ENCODE data around the gene CPLX1. TPM values are rescaled to one million over a fixed set of nuclear protein-coding genes. Genes with fewer than 3 reads are reported as not detected.

Gene CPLX1
- total RNA-seq, 1 experiment from 2014 or later = 14.5 TPM

GRCh38 chr4:793093-793861 lies 32.7 kb downstream of the CPLX1 start:
- Histone ChIP-seq H3K27ac (ENCODE audit: low read depth, low read length) (no peak overlapping the region), H2AFZ (ENCODE audit: low read depth, low read length, poor library complexity, severe bottlenecking) (no peak overlapping the region), H3K9ac (ENCODE audit: low read length) (no peak overlapping the region), H3K4me3 (replicated peaks in 1 of 2; ENCODE audit: low read depth in 1 of 2, low read length in 2 of 2) (no peak overlapping the region), H3K4me2 (ENCODE audit: low read length) (no peak overlapping the region), H3K4me1 (ENCODE audit: control insufficient read depth in 1 of 2, insufficient read depth in 2 of 2, low read length in 2 of 2) (peaks cover 1 to 2% of the 10 kb centered on the region in 2 experiments; a peak in 3 of 4 replicates), H4K20me1 (ENCODE audit: insufficient read depth) (no peaks in the 10 kb centered on the region), H3K36me3 (ENCODE audit: control insufficient read depth in 1 of 2, insufficient read depth in 2 of 2, low read length in 2 of 2) (no peaks in the 10 kb centered on the region), H3K79me2 (ENCODE audit: insufficient read depth, low read length) (no peaks in the 10 kb centered on the region), H3K27me3 (ENCODE audit: insufficient read depth, low read length) (no peaks in the 10 kb centered on the region), H3K9me2 (ENCODE audit: insufficient read depth) (no peaks in the 10 kb centered on the region), H3K9me3 (ENCODE audit: control insufficient read depth in 1 of 2, insufficient read depth in 1 of 2, low read depth in 1 of 2, low read length in 2 of 2) (no peaks in the 10 kb centered on the region)
- intact Hi-C loops (cut with micrococcal nuclease) = no loop called here
- no TSS peak for BruUV-seq (replicated peaks)
- no peak for DNase-seq (ENCODE audit: low read depth, low spot score)
- ATAC-seq = peak; percentile 19; the same call in 1 of the 2 replicates
- ChIA-PET POLR2A (no interaction called here), RAD21 (ENCODE audit: low non-redundant PET in 1 of 2, low total read pairs in 2 of 2, uncharacterized antibody in 2 of 2, unreplicated experiment in 2 of 2) (no interaction called here), CTCF (no interaction called here)
- TF ChIP-seq ZNF274 (IDR thresholded peaks at IDR 0.05; ENCODE audit: low read depth, low read length) = no peak

- Histone ChIP-seq H3K4me2 (ENCODE audit: low read length) (no peak overlapping the region), H3K79me2 (ENCODE audit: insufficient read depth, low read length) (no peaks in the 10 kb centered on the region), H3K9me3 (ENCODE audit: control insufficient read depth in 1 of 2, insufficient read depth in 1 of 2, low read depth in 1 of 2, low read length in 2 of 2) (no peaks in the 10 kb centered on the region), H3K27me3 (ENCODE audit: insufficient read depth, low read length) (no peaks in the 10 kb centered on the region), H3K4me1 (ENCODE audit: control insufficient read depth in 1 of 2, insufficient read depth in 2 of 2, low read length in 2 of 2) (no peaks in the 10 kb centered on the region), H3K36me3 (ENCODE audit: control insufficient read depth in 1 of 2, insufficient read depth in 2 of 2, low read length in 2 of 2) (no peaks in the 10 kb centered on the region), H3K9ac (ENCODE audit: low read length) (no peak overlapping the region), H3K9me2 (ENCODE audit: insufficient read depth) (no peaks in the 10 kb centered on the region), H2AFZ (ENCODE audit: low read depth, low read length, poor library complexity, severe bottlenecking) (no peak overlapping the region), H3K27ac (ENCODE audit: low read depth, low read length) (no peak overlapping the region), H4K20me1 (ENCODE audit: insufficient read depth) (no peaks in the 10 kb centered on the region), H3K4me3 (replicated peaks in 1 of 2; ENCODE audit: low read depth in 1 of 2, low read length in 2 of 2) (no peak overlapping the region)
- RAD21 ChIA-PET (ENCODE audit: low non-redundant PET in 1 of 2, low total read pairs in 2 of 2, uncharacterized antibody in 2 of 2, unreplicated experiment in 2 of 2) = no interaction called here
- CTCF ChIA-PET = no interaction called here
- no peak for ATAC-seq
- DNase-seq (ENCODE audit: low read depth, low spot score) = no peak
- BruUV-seq (replicated peaks) = no TSS peak
- no peak for TF ChIP-seq POLR2AphosphoS5 (IDR thresholded peaks at IDR 0.05; ENCODE audit: low read depth, low read length)
- TF ChIP-seq, protein P1, sequence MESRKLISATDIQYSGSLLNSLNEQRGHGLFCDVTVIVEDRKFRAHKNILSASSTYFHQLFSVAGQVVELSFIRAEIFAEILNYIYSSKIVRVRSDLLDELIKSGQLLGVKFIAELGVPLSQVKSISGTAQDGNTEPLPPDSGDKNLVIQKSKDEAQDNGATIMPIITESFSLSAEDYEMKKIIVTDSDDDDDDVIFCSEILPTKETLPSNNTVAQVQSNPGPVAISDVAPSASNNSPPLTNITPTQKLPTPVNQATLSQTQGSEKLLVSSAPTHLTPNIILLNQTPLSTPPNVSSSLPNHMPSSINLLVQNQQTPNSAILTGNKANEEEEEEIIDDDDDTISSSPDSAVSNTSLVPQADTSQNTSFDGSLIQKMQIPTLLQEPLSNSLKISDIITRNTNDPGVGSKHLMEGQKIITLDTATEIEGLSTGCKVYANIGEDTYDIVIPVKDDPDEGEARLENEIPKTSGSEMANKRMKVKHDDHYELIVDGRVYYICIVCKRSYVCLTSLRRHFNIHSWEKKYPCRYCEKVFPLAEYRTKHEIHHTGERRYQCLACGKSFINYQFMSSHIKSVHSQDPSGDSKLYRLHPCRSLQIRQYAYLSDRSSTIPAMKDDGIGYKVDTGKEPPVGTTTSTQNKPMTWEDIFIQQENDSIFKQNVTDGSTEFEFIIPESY (IDR thresholded peaks at IDR 0.05; ENCODE audit: extremely low read depth, insufficient replicate concordance, low read length) = no peak
- TF ChIP-seq SP1 (IDR thresholded peaks at IDR 0.05; ENCODE audit: low read depth) = no peak
- POLR2A ChIA-PET = no interaction called here
- intact Hi-C loops (cut with micrococcal nuclease) = no loop called here
Measured at GRCh38 chr4:792626-793092, 33.3 kb downstream of the CPLX1 start.
